ENCODE measurements around the gene ADRA2A.

Gene ADRA2A

GRCh38 chr10:111112333-111112732 lies 35.5 kb downstream of the ADRA2A start:
- no peaks in the 10 kb centered on the region for H3K36me3 ChIP-seq
- no peak for TF ChIP-seq CTCF (IDR thresholded peaks at IDR 0.05)
- no peak overlapping the region for H3K4me3 ChIP-seq (ENCODE audit: low read depth in 1 of 2, low read length in 1 of 2)
- no peak overlapping the region for H3K27ac ChIP-seq
- H3K27me3 ChIP-seq, result no peaks in the 10 kb centered on the region
- no peaks in the 10 kb centered on the region for H3K9me3 ChIP-seq
- no peaks in the 10 kb centered on the region for H3K4me1 ChIP-seq (ENCODE audit: control insufficient read depth in 1 of 2, insufficient read depth in 1 of 2, low read depth in 1 of 2, low read length in 1 of 2)

GRCh38 chr10:111113238-111113960 lies 36.6 kb downstream of the ADRA2A start:
- no peaks in the 10 kb centered on the region for H3K36me3 ChIP-seq
- H3K27ac ChIP-seq, result no peak overlapping the region
- no peaks in the 10 kb centered on the region for H3K9me3 ChIP-seq
- no peak for TF ChIP-seq CTCF (IDR thresholded peaks at IDR 0.05)
- no peaks in the 10 kb centered on the region for H3K4me1 ChIP-seq (ENCODE audit: control insufficient read depth in 1 of 2, insufficient read depth in 1 of 2, low read depth in 1 of 2, low read length in 1 of 2)
- no peaks in the 10 kb centered on the region for H3K27me3 ChIP-seq
- H3K4me3 ChIP-seq (ENCODE audit: low read depth in 1 of 2, low read length in 1 of 2), result no peak overlapping the region

- no peak overlapping the region for H3K27ac ChIP-seq
- no peak for TF ChIP-seq CTCF (IDR thresholded peaks at IDR 0.05)
- no peak overlapping the region for H3K4me3 ChIP-seq (ENCODE audit: low read depth in 1 of 2, low read length in 1 of 2)
- H3K27me3 ChIP-seq, result no peaks in the 10 kb centered on the region
- H3K36me3 ChIP-seq, result no peaks in the 10 kb centered on the region
- no peaks in the 10 kb centered on the region for H3K4me1 ChIP-seq (ENCODE audit: control insufficient read depth in 1 of 2, insufficient read depth in 1 of 2, low read depth in 1 of 2, low read length in 1 of 2)
- no peaks in the 10 kb centered on the region for H3K9me3 ChIP-seq
Observed at GRCh38 chr10:111113961-111114757, 37.3 kb downstream of the ADRA2A start.

- Histone ChIP-seq H3K4me1 (ENCODE audit: control insufficient read depth in 1 of 2, insufficient read depth in 1 of 2, low read depth in 1 of 2, low read length in 1 of 2) (no peaks in the 10 kb centered on the region), H3K9me3 (no peaks in the 10 kb centered on the region), H3K27me3 (no peaks in the 10 kb centered on the region), H3K4me3 (ENCODE audit: low read depth in 1 of 2, low read length in 1 of 2) (no peak overlapping the region), H3K36me3 (no peaks in the 10 kb centered on the region), H3K27ac (no peak overlapping the region)
- TF ChIP-seq CTCF (IDR thresholded peaks at IDR 0.05), result no peak
Observed at GRCh38 chr10:111114758-111115500, 38.1 kb downstream of the ADRA2A start.

- H3K27me3 ChIP-seq, result no peaks in the 10 kb centered on the region
- no peak for TF ChIP-seq CTCF (IDR thresholded peaks at IDR 0.05)
- H3K4me3 ChIP-seq (ENCODE audit: low read depth in 1 of 2, low read length in 1 of 2), result no peak overlapping the region
- no peaks in the 10 kb centered on the region for H3K4me1 ChIP-seq (ENCODE audit: control insufficient read depth in 1 of 2, insufficient read depth in 1 of 2, low read depth in 1 of 2, low read length in 1 of 2)
- no peaks in the 10 kb centered on the region for H3K9me3 ChIP-seq
- H3K27ac ChIP-seq, result no peak overlapping the region
- H3K36me3 ChIP-seq, result no peaks in the 10 kb centered on the region
Observed at GRCh38 chr10:111116211-111116610, 39.4 kb downstream of the ADRA2A start.
